GM21529 (cell line): ENCODE measurements around the gene SLAMF8.

ENCODE experiments used
- ATAC-seq: cut with Tn5 transposase; IDR thresholded peaks from one replicate; pipeline ENCODE4 v1.9.1; 2021; ENCODE audit not compliant: unreplicated experiment

SLAMF8 gene

DNA sequence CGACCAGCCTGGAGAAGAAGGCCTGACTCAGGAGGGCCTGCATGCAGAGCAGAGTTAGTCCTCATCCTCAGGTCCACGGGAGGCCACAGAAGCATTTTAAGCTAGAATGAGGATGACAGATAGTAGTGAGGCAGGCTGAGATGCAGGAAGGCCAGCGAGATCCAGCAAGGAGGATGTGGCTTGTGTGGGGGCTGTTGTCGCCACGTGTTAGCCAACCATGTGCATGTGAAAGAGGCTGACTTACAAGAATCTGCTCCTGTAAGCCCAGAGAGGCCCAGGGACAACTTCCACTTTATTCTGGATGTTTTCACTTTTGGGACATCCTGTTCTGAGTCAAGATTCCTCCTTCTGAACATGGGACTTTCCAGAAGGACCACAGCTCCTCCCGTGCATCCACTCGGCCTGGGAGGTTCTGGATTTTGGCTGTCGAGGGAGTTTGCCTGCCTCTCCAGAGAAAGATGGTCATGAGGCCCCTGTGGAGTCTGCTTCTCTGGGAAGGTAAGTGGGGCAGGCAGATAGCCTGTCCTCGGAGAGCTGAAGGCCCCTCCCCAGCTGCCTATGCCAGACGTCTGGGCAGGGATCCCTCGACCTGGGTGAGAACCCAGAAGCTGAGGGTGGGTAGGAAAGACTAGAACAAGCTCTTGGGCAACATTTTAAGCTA is at the start of gene SLAMF8:
SLAMF8 (plus strand) TSS at position 433 of the 661 bp plus-strand sequence; CDS start at position 459, 26 bp downstream.
- no peak for ATAC-seq

DNA sequence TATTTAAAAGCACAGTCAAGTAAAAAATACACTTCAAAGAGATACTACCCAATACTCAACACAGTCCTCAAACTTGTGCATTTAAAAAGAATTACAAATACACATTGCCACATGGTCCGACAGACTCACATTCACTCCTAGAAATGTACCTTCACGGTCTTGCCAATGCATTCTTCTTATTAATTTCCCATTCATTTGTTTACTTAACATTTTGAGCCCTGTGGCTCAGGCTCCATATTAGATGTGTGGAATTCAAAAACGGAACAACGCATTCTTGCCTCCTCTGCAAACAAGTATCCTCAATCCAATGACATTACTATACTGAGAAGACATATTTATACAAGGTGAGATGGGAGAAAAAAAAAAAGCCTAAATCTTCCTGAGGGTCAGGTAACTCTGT is 48.4 kb upstream of the SLAMF8 start:
- no peak for ATAC-seq

DNA sequence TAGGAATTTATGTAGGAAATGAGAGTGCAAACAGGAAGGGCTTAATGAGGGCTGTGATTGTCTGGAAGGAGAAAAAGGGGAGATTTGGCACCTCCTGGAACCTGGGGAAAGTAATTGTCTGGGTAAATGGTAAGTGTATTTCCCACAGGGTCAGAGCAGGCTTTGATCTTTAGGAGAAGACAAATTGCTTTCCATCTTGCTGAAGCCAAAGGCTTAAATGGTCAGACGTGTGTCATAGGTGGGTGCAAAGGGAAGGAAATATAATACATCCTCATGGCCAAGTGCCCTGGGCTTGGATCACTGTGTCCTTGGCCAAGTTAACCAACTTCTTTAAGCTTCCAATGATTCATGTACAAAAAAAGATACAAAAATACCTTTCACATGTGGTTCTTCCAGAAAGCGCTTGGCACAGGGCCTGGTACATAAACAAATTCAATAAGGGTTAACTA is 47.2 kb upstream of the SLAMF8 start:
- ATAC-seq = no peak

DNA sequence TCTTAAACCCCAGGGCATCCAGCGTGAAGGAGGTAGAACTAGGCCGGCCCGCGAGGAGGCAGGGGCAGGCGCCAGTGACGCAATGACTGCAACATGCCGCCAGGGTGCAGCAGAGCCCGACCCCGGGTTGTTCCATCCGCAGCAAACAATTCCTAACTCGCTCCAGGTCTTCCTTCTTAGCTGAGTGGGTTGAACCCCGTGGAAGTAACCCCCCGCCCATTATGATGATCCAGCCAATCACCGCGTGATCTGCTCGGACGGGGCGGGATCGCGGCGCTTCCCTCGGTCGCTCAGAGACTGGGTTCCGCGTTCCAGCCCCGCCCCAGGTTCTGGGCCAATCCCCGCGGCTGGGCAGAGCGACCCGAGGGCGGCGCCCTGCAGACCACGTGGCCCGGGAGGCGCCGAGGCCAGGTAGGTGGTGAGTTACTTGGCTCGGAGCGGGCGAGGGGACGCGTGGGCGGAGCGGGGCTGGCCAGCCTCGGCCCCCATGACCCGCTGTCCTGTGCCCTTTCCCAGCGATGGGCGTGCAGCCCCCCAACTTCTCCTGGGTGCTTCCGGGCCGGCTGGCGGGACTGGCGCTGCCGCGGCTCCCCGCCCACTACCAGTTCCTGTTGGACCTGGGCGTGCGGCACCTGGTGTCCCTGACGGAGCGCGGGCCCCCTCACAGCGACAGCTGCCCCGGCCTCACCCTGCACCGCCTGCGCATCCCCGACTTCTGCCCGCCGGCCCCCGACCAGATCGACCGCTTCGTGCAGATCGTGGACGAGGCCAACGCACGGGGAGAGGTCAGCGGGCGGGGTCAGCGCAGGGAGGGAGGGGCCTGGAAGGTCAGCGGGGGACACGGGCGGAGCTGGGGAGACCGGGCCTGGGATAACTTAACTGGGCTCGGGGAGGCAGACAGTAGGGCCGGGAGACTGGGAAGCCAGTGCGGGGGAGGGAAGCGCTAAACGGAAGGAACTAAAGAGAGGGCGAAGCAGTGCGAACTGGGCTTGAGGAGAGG is 45.8 kb upstream of the SLAMF8 start, which contains the start of gene DUSP23:
DUSP23 (plus strand) TSS at position 380 of the 1,000 bp plus-strand sequence; CDS start at position 519, 139 bp downstream.
- ATAC-seq = peak; percentile 98

DNA sequence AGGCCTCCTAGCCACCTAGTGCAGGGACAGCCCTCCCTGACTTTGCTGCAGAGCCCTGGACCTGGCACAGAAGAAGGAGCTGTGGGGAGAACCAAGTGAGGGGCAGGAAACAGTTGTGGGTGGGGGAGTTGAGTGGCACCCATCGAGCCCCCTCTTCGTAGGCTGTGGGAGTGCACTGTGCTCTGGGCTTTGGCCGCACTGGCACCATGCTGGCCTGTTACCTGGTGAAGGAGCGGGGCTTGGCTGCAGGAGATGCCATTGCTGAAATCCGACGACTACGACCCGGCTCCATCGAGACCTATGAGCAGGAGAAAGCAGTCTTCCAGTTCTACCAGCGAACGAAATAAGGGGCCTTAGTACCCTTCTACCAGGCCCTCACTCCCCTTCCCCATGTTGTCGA is 44.7 kb upstream of the SLAMF8 start:
- ATAC-seq = no peak

DNA sequence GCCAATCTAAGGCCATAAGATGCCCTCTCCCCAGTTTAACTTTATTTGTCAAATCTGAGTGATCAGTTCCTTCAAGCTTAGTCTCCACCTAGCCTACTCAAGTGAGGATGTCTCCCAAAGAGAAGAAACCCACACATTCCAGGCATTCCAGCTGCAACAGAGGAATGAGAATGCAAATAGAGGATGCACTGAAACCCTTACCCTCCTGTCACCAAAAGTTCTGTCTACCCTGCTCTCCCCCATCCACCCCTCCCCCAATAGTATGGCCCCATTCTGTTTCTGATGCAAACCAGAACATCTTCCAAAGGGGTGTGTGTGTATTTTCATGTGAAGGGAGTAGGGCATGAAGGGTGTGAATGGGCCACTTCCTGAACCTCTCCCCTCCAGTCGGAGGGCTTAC is 42.9 kb upstream of the SLAMF8 start:
- ATAC-seq = no peak

DNA sequence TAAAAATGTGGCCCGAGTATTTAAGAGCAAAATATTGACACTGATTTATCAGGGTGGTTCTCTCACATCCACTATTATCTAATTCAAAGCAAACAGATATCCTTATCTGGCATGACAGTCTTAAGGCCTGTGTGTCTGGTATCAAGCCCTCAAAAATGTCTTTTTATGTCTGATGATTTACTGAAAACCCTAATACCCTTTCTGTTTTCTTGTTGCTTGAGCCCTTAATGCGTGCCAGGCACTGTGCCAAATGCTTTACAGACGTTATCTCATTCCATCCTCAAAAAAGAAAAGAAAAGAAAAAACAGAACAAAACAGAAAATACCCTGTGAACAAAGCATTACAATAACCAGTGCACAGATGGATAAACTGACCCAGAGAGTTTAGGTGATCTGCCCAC is 40.2 kb upstream of the SLAMF8 start:
- ATAC-seq = no peak

DNA sequence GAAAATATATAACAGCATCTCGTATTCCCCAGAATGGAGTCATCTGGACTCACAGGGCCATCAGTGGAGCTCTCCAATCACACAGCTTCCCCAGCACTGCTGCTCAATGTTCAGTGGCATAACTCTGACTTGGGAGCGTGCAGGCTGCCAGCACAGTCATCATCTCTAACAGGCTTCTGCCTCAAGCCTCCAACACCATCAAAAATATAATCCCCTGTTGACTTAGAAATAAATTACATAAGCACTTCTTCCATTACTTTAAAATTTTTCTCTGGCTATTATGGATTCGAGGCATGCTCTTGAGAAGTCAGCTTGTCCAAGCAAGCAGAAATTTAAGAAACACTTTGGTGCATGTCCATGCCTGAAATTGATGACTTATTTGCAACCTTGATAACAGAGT is 39.7 kb upstream of the SLAMF8 start:
- no peak for ATAC-seq

DNA sequence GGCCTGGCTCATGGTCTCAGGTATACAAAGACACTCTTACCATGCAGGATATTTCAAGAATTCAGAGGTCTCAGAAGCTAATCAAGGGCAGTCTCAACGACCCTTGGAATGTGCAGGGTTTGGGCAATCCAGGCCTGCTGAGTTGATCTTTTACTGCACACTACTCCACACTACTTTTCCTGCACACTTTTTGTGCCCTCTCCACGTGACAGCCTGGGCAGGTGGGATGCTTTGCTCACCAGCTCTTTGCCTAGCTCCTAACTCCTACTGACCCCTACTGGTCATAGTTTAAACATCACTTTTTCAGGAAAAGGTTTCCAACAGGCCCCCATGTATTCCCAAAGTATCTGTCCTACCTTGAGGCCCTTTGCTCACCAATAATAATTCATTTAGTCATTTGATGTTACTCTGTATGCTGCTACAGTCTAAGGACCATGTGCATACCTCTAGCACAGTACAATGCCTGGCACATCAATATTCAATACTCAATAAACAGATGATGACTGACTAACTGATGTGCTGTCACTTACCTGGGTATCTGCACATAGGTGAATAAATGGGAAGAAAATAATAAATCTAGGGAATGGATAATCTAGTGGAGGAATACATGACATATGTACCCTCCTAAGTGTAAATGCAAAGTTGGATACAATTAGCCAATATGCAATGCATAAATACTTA is 36.3 kb upstream of the SLAMF8 start:
- ATAC-seq = no peak

DNA sequence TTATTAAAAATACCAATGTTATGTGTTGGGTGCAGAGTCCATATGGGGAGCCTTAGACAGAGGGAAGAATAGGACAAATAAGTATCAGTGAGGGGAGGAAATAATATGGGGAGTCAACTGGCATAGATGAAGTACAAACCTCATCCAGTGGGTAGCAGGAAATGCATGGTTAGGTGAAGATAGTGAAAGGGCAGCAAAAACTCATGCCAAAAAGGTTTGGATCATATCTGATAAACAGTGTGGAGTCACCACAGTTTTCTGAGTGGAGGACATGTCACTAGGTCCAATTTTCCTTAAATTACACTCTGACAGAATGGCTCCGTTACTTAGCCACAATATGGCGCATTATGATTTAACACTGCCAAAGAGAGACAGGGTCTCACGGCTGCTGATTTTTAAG is 35.6 kb upstream of the SLAMF8 start:
- ATAC-seq = no peak

DNA sequence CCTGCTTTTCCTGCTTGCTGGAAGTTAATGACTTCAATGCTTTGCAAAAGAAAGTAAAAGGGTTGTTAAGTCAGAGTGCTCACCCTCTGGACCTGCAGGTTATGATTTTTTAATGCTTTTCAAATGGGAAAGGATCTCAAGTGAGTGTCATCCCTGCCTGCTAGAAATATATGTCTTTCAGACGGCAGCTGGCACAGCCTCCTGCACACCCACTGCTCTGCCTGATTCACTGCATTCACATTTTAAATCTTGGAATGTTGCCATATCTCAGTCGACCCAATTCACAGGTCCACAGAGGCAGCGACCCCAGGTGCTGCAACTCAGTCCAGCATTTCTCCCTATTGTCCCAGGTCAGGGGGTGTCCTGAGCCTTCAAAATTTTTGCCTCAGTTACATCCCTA is 35.2 kb upstream of the SLAMF8 start:
- no peak for ATAC-seq

DNA sequence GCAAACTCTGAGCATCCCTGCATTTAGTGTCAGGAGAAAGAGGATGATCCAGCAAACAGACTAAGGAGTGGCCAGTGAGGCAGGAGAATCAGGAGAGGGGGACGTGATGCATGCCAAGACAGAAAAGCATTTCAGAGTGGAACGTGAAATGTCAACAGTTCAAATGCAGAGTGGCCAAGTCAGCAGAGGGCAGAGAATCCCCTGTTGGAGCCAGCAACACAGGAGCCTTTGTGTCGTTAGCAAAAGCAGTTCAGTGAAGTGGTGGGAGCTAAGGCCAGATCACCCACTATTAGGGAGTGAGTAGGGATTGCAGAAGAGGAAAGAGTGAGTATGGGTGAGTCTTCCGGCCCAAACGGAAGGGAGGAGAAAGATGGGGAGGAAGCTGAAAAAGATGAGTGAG is 31.1 kb upstream of the SLAMF8 start:
- ATAC-seq = no peak

DNA sequence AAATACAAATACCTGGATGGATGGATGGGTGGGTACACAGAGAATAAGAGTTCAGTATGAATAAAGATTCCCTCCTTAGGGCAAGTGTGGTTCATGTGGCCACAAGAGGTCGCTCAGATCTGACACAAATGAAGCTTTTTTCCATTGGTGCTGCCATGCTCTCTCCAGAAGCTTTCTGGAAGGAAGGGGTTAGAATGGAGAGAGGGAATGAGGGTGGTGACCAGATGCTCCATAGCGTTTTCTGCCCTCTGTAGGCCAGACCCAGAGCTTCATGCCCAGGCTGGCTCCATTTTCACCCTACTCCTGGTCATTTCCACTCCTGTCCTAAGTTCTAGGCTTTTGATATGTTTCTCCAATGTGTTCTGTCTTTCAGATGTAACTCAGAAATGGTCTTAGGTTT is 27.8 kb upstream of the SLAMF8 start:
- no peak for ATAC-seq

DNA sequence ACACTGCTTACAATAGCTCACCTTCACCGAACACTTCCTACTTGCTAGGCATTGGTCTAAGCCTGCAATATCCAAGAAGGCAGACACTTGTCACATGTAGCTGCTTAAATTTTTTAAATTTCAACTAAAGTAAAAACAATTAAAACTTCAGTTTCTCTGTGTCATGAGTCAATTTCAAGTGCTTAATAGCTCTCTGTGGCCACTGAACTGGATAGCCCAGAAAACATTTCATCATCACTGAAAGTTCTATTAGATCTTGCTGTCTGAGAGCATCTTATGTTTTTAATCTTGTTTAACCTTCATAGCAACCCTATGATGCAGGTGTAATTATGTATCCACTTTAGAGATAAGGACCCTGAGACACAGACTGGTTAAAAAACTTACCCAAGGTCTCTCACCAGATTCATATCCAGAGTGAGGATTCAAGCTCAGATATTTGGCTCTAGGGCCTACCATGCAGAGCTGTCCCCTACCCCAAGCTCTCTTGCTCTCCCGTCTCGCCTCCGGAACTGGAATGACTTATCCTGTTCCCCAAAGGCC is 27.2 kb upstream of the SLAMF8 start:
- no peak for ATAC-seq

DNA sequence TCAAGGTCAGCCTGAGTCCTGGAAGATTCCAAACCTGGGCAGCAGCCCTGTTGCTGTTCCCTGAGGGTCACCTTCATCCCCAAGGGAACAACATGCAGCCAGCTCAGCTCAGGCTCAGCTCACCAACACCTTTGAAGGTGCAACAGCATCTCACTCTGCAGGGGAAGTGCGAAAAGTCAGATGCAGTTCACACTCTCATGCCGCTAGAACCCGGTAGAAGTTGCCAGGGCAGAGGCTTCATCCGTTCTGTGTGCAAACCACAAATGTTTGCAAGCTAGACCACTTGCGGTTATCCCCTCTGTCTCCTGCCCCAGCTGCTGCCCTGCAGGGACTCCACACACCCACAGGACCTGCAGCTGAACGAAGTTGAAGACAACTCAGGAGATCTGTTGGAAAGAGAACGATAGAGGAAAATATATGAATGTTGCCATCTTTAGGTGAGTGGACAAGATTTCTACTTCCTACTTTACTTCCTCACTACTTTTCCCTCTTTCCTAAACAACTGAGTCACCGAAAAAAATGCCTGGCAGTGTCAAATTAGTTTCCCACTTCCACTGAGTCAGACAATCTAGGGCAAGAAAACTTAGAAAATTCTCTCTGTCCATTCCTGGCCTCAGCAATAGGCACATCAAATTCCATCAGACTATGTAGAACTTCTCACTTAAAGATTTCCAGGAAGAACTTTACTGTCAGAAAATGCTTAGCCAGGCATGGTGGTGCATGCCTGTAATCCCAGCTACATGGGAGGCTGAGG is 26.3 kb upstream of the SLAMF8 start:
- ATAC-seq = no peak

DNA sequence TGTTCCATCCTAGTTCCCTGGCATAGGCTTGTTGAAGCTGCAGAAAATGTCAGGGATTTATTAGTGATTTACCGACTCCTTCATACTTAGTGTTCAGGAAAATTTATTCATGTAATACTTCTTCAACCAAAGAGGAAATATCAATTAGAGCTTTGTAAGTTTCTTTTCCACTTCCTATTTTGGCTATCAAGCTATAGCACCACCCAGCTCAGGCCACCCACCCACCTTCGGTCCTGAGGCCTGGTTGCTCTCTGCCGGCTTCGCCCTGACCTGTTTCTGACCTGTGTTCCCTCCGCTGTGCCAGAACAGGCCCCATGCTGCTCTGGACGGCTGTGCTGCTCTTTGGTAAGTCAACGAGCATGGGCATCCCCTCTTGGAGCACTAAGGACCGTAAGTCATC is 24.6 kb upstream of the SLAMF8 start, which contains the start of gene FCRL6:
FCRL6 (plus strand) TSS at position 250 of the 400 bp plus-strand sequence; CDS start at position 315, 65 bp downstream.
- no peak for ATAC-seq

DNA sequence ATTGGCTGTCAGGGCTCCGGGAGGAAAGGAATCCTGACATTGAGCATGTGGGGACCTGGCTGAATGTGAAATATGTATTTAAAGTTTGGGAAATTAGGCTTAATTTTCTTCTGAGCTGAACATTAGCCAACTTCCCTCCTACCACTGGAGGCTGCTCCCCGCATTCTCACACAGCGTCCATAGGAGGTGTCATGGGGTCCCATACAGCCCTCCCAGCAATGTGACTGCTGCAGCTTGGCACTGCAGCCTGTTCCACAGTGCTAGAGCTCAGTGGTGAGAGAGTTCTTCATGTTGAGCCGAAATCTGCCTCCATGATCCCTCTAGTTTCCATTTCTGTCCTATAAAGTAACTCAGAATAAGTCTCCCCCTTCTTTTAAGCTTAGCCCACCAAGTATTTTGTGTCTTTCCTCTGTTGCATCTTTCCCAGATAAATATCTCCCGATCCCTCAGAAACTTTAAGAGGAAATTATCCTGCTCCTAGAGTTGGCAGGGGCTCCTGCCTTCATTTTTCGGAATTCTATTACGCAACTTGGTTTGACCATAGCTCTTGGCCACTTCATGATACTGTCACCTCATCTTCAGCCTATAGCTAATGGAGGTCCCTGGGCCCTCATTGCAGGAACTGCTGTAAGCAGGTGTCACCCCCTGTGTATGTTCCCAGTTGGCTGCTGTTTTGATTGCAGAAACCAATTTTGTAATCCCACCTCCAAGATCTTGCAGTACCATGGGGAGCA is 22.6 kb upstream of the SLAMF8 start:
- no peak for ATAC-seq

DNA sequence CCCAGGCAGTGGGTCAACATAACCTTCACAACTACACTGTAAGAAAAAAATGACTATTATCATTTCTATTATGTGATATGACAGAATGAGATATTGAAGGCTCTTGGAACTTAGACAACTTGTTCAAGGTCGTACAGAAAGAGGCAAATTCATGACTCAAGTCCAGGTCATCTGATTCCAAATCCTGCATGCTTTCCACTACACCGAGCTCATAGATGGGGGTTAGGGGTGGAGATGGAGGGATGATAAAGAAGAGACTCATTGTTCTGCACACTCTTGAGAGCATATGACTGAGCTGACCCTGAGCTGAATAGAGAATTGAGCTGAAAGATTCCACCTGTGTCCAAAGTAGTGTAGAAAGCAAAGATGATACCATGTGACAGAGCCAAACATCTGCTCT is 21.7 kb upstream of the SLAMF8 start:
- no peak for ATAC-seq

DNA sequence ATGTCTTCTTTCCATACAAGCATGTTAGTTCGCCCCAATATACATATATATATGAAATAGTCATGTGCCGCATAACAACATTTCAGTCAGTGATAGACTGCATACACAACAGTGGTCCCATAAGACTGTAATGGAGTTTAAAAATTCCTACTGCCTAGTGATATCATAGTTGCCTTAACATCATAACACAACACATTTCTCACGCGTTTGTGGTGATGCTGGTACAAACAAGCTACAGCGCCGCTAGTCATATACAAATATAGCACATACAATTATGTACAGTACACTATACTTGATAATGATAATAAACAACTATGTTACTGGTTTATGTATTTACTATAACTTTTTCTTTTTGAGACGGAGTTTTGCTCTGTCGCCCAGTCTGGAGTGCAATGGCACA is 10.7 kb upstream of the SLAMF8 start:
- ATAC-seq = no peak
